ENCODE data around the gene MXRA8.
"Not testable (repeated sequence)": the region's sequence is repeated elsewhere in the genome, so short reads cannot be mapped to it uniquely, and the experiment has no call there.

MXRA8 gene

DNA sequence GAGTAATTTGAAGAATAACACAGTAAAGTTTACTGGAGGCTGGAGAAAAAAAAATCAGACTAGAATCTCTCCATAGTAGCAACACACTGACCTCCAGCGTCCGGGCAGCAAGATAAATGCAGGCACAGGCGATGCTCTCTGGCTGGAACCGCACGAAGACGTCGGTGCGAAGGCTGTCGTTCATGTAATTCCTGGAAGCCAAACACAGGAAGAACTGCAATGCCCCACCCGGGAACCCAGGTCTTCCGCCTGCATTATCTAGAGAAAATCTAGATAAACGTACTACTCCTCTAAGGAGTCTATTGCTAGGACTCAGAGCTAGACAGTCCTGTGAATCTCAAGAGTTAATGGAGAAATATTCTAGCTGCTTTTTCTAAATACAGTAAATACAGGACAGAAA, 32.3 kb upstream of the MXRA8 start:
- no peak for DNase-seq

- no peak for DNase-seq
Observed at GRCh38 chr1:1388078-1388472, 29.7 kb upstream of the MXRA8 start.

DNA sequence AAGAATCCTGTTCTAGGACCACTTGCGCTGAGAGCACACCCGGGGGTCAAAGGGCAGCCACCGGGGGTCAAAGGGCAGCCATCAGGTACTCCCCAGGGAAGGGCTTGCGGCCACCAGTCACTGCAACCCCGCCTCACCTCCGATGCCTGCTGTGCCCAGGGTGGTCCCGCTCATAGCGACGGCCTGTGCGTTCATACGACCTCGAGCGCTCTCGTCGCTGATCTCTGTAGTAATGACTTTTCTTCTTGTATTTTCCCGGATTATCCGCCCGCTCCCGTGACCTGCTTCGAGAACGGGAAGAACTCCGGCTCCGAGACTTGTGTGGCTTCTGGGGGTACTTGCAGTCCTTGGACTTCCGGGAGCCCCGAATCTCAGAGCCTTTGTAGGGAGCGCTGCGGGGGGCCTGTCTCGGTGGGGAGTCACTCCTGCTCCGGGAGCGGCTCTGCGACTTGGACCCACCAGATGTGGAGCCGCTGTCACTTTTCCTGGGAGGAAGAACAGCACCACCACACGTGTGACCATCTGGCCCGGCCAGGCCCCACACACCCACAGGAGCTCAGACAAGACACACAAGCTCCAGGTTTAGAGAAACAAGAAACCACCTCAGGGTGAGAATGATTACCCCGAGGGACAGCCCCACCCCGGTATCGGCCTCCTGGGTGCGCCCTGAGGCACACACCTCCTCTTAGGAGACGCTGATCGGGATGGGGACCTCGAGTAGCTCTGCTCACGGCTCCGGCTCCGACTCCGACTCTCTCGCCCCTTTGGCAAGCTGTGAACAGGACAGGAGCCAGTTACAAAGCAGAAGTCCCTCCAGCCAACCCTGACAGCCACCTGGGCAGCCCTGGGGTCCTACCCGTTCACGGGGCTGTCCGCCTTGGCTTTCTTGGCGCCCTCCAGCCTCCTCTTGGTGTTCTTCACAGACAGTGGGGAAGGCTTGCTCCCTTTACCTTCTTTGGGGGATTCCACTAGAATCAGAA, 29.0 kb upstream of the MXRA8 start:
- DNase-seq: no peak

DNA sequence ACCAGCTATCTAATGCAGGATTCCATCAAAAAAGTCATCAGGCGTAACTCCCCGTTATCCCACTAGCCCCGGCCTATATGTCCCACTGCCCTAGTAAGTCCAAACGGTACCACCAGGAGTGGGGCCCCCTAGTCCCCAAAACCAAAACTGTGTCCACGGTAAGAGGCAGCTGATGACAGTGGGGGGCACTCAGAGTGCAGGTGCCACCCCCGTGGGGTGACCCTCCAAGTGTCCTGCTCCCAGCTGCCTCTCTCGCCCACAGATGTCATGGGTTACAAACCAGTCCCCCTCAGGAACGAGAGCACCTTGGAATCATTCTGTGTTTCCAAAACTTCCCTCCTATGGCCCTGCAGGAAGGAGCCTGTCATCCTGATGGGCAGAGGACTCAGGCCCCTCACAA, 27.6 kb upstream of the MXRA8 start:
- DNase-seq: no peak

DNA sequence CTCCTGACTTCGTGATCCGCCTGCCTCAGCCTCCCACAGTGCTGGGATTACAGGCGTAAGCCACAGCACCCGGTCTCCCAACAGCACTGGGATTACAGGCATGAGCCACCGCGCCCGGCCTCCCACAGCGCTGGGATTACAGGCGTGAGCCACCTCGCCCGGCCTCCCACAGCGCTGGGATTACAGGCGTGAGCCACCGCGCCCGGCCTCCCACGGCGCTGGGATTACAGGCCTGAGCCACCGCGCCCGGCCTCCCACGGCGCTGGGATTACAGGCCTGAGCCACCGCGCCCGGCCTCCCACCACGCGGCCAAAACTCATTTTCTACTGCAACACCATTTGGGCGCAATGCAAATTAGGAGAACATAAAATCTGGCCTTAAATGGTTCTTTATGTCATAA, 27.0 kb upstream of the MXRA8 start:
- not testable (repeated sequence) for DNase-seq

GRCh38 chr1:1381294-1381693, 22.9 kb upstream of the MXRA8 start:
- DNase-seq: no peak

- DNase-seq: no peak
Observed at GRCh38 chr1:1380860-1381259, 22.5 kb upstream of the MXRA8 start.

DNA sequence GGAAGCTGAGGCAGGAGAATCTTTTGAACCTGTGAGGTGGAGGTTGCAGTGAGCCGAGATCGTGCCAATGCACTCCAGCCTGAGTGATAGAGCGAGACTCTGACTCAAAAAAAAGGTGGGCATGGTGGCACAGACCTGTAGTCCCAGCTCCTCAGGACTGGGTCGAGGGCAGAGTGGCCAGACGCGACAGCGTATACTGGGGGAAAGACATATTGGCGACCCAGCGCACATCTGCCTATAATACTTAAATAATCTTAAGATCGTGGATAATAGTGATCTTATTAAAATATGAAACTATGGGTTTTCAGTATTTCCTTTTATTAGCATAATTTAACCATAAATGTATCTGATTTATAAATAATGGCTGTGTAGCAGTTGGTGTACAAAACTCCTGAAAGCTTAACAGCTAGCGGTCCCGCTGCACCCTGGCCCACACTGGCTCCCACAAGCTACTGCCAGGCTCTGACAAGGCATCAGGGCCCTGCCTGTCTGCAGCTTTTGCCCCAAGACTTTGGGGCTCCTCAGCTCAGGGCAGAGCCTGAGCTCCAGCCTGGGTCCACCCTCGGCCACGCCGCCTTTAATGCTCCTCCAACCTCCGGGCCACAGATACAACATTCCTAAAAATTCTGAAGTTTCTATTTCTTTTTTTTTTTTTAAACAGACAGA, 19.3 kb upstream of the MXRA8 start:
- no peak for DNase-seq

GRCh38 chr1:1376551-1377226, 18.3 kb upstream of the MXRA8 start:
- DNase-seq: no peak

DNA sequence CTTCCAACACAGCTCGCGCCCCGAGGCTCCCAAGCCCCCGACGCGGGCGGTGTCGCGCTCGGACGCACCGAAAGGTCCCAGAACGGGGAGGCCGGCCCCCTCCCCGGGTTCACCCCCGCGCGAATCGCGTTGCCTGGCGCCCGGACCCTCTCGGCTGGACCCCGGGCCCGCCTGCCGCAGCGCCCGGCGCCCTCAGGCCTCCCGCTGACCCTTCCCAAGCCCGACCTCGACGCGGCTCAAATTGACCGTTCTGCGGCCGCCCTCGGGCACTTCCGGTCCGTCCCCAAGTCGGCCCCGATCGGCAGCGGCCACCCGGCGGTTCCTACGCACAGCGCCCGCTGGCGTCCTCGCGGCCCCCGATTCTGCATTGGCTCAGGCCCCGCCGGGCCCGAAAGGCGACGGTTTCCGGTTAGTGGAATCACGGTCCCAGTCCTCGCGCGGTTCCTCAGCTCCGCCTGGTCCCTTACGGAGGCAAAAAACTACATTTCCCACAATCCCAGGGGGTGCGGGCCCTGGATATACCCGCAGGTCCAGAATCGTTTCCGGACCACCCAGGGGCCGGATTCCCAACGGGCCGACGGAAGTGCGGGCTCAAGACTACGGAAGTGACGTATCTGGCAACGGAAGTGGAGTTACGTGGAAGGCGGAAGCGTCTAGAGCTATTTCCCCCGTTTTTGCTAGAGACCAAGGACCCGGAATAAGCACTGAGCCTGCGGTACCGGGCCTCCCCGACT, 16.7 kb upstream of the MXRA8 start, which contains the start of gene AURKAIP1:
Gene AURKAIP1, minus strand, starts transcription at position 279 of the 734 bp plus-strand sequence. CDS start 451 bp downstream, outside the sequence.
- DNase-seq: peak; percentile 100

DNA sequence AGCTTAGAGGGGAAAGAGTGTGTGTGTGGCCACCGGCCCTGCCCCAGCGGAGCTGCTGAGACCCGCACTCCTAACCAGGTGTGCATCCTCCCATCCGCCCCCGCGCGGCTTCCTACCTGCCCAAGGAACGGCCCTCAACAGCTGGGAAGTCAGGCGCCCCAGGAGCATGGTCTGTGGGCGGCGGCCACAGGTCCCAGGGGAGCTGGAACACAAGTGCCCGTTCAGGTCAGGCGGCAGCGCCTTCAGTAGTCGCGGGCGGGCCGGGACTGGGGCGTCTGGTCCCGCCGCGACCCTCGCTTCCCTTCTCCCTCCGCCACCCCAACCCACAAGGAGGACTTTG, 16.2 kb upstream of the MXRA8 start:
- no peak for DNase-seq

GRCh38 chr1:1373815-1374588, 15.6 kb upstream of the MXRA8 start:
- no peak for DNase-seq

- no peak for DNase-seq
Observed at GRCh38 chr1:1373051-1373814, 14.9 kb upstream of the MXRA8 start.

DNA sequence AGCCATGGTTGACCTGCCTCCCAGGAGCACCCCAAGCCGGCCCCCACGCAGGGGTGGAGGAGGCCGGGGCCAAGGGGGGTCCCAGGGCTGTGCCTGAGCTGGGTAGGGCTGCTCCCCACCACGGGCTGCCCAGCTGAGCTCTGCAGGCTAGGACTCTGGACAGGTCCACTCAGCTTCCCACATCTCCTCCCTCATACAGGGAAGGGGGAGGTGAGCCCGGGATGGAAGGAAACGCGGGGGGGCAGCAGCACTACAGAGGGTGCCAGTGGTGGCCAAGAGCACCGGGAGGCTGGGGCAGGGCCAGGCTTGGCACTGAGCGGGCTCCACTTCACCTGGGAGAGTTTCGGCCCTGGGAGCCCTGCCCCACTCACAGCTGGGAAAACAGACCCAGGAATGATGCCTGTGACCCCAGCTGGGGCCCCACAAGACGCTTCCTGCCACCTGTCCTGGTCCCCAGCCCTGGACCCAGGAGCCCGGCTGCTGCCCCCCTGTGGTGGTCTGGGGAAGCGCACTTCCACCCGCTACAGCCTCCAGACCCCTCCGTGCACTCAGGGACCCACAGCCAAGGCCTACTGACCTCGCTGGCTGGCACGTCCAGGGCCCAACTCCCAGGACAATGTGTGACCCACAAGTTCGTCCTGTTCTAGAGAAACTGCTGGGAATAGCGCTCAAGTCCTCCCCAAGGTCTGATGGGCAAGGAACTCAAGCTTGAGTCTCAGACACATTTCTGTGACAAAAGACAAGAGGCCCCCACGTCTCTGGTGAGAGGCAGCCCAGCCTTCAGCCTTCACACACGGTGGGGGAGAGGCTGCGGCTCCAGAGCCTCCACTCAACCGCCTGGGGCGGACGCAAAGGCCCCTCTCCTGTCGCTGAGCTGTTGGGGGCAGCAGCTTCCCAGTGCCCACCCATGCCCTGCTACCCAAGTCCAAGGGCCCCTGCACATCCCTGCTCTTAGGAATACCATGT, 13.7 kb upstream of the MXRA8 start:
- DNase-seq: peak; percentile 83

GRCh38 chr1:1371364-1371745, 13.0 kb upstream of the MXRA8 start:
- DNase-seq: peak; percentile 51

- DNase-seq: no peak
Observed at GRCh38 chr1:1370771-1371300, 12.5 kb upstream of the MXRA8 start.

- DNase-seq: not testable (repeated sequence)
Observed at GRCh38 chr1:1370094-1370493, 11.7 kb upstream of the MXRA8 start.

GRCh38 chr1:1367315-1367714, 9.0 kb upstream of the MXRA8 start:
- DNase-seq: no peak

DNA sequence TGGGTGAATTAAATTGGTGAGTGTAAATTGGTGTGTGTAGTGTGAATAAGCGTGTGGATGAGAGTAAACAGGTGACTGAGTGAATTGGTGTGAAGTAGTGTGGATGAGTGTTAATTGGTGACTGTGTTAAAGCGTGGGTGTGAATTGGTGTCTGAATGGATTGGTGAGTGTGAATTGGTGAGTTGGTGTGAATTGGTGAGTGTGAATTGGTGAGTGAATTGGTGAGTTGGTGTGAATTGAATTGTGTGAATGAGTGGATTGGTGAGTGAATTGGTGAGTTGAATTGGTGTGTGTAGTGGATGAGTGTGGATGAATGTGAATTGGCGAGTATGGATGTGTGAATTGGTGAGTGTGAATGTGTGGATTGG, 8.3 kb upstream of the MXRA8 start:
- DNase-seq: no peak

Data from RPMI8226 (cell line).